ENCODE data around the gene SDHA.
"Not testable (repeated sequence)": the region's sequence is repeated elsewhere in the genome, so short reads cannot be mapped to it uniquely, and the experiment has no call there.

SDHA gene

DNA sequence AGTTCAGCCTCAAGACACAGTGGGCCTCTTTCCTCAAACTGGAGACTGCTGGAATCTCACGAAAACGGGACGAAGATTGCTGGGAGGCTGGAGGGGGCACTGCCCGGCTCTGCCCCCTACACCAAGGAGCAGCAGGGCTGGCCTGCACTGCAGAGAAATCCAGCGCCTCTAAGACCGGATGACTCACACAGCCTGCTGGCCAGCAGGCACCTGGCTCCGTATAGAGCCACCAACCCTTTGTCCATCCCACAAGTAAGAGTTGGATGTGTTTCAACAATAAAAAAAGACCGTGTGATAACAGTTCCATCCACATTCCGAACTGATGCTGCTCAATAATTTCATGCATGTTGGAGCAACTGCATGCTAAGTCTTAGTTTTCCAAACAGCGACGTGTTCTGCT lies 11.7 kb upstream of the SDHA start:
- no peak for DNase-seq (ENCODE audit: extremely low read depth, low read depth)
- no peak for TF ChIP-seq CTCF (IDR thresholded peaks at IDR 0.05; ENCODE audit: low read depth, low read length)

GRCh38 chr5:206927-207536 lies 11.1 kb upstream of the SDHA start:
- no peak for DNase-seq (ENCODE audit: extremely low read depth, low read depth)
- no peak for TF ChIP-seq CTCF (IDR thresholded peaks at IDR 0.05; ENCODE audit: low read depth, low read length)

DNA sequence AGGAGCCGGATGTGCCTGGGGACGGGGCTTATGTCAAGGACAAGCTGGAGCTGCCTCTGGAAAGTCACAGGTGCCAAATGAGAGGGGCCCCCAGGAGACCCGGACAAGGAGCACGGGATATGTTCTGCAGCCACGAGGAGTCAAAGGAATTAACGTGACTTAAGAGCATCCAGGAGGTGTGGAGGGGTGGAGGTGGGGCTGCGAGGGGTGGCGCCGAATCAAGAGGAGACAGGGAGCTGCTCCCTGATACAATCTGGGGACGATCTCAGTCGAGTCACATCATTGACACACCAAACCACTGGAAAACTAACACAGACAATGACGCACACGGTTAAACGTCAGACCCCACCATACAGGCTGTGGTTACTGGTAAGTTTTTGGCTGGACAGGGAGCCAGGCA lies 10.5 kb upstream of the SDHA start:
- DNase-seq (ENCODE audit: extremely low read depth, low read depth): no peak

DNA sequence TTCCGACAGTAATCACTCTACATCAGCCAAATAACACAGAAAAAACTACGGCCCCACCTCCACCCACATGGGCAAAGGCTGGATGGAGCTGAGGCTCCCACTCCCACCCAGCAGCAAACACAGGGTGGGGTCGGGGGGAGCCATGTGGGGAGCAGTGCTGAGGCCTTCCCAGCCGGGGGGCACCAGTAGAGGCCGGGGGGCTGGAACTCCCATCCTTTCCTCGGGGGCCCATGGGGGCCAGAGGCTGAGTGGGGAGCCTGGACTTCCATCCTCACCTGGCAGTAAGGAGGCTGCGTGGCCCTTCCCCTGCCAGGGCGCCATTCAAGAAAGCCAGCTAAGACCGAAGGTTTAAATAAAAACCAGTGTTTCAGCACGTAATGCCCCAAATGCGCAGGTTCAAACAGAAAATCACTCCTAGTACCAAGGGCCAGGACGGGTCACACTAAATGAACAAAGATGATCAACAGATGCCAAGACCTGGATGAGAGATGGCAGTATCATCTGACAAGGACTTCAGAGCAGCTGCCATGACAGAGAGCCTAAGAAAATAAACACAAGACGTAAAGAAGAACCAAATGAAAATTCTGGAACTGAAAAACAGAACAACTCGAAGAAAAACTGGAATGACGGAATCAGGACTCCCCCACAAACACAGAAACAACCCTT lies 9.5 kb upstream of the SDHA start:
- TF ChIP-seq CTCF (IDR thresholded peaks at IDR 0.05; ENCODE audit: low read depth, low read length): no peak
- no peak for DNase-seq (ENCODE audit: extremely low read depth, low read depth)

More for the DNA sequence above, 10.5 kb upstream of the SDHA start:
- TF ChIP-seq CTCF (IDR thresholded peaks at IDR 0.05; ENCODE audit: low read depth, low read length): no peak

DNA sequence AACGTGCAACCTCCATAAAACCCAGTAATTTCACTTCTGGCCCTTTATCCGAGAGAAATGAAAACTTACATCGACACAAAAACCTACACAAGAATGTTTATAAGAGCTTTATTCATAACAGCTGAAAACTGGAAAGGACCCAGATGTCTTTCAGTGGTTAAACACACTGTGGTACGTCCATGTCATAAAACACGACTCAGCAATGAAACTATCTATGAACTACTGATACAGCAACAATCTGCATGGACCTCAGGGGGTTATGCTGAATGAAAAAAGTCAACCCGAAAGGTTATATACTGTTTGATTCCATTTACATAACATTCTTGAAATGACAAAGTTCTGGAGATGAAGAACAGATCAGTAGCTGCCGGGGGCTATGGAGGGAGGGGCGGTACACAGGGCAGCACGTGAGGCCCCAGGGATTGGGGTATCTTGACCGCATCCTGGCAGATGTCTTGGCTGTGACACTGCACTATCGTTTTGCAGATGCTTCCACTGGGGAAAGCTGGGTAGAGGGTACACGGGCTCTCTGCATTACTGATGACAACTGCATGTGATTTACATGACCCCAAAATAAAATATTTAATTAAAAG lies 4.2 kb upstream of the SDHA start:
- TF ChIP-seq CTCF (IDR thresholded peaks at IDR 0.05; ENCODE audit: low read depth, low read length): no peak
- no peak for DNase-seq (ENCODE audit: extremely low read depth, low read depth)

GRCh38 chr5:215256-215655 lies 2.9 kb upstream of the SDHA start:
- DNase-seq (ENCODE audit: extremely low read depth, low read depth): not testable (repeated sequence)

GRCh38 chr5:216076-216475 lies 2.0 kb upstream of the SDHA start:
- not testable (repeated sequence) for DNase-seq (ENCODE audit: extremely low read depth, low read depth)

- no peak for TF ChIP-seq CTCF (IDR thresholded peaks at IDR 0.05; ENCODE audit: low read depth, low read length)
Observed at GRCh38 chr5:218457-219291, 554 bp downstream of the SDHA start.

More at GRCh38 chr5:218457-219291, 554 bp downstream of the SDHA start:
- DNase-seq (ENCODE audit: extremely low read depth, low read depth): no peak
